ENCODE measurements around the gene SLC23A3.

Gene SLC23A3

GRCh38 chr2:219155054-219155644 lies 14.7 kb downstream of the SLC23A3 start:
- in situ Hi-C loops (cut with MboI; ENCODE audit: low sequenced_read_pairs) = no loop called here

DNA sequence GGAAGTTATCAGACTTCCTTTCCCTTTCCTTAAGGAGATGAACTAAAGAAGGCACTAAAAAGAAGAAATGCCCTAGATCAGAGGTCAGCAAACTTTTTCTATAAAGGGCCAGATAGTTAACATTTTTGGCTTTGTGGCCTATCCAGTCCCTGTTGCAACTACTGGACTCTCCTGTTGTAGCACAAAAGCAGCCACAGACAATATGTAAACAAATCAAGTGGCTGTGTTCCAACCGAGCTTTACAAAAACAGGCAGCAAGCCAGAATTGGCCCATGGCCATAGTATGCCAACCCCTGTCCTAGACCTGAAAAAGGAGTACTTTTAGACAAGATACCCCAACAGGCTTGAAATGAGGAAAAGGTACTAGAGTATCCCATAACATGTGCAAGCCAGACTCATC lies 20.2 kb downstream of the SLC23A3 start:
- in situ Hi-C loops (cut with MboI; ENCODE audit: low sequenced_read_pairs) = no loop called here

GRCh38 chr2:219142329-219142728 lies 27.5 kb downstream of the SLC23A3 start:
- in situ Hi-C loops (cut with MboI; ENCODE audit: low sequenced_read_pairs) = no loop called here

- in situ Hi-C loops (cut with MboI; ENCODE audit: low sequenced_read_pairs) = no loop called here
These were observed 29.1 kb downstream of the SLC23A3 start for GRCh38 chr2:219140722-219141121.

DNA sequence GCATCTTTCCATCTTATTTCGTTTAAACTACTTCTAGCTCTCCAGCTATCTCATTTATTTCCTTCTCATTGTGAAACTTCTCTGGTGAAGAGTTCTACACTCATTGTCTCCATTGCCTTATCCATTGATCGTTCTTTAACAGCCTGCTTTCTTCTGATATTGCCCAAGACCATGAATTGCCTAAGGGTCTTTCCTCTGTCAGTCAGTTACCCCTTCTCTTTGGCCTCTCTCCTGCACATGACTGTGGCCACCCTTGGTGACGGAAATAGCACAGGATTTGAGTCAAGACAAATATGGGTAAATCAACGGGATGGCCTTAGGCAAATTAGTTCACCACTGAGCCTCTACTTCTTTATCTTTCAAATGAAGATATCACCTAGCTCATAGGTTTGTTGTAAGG lies 35.9 kb downstream of the SLC23A3 start:
- in situ Hi-C loops (cut with MboI; ENCODE audit: low sequenced_read_pairs) = no loop called here

DNA sequence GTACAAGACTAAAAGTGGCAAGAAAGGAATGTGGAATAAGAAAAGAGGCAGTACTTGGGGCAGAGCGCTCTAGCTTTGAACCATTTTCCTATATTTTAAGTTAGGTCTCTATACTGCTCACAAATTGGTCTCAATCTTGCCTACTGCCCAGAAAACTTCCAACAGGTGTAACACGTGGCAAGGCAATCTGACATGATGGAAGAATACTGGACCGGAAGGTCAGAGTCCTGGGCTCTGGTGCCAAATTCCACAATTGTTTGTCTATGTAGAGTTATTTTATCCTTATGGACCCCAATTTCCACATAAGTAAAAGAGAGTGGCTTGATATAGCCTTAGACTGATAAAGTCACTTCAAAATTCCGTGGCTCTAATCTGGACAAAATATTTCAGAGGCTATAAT lies 38.1 kb downstream of the SLC23A3 start:
- in situ Hi-C loops (cut with MboI; ENCODE audit: low sequenced_read_pairs) = no loop called here

- in situ Hi-C loops (cut with MboI; ENCODE audit: low sequenced_read_pairs) = no loop called here
These were observed 38.5 kb downstream of the SLC23A3 start for GRCh38 chr2:219131327-219131726.

DNA sequence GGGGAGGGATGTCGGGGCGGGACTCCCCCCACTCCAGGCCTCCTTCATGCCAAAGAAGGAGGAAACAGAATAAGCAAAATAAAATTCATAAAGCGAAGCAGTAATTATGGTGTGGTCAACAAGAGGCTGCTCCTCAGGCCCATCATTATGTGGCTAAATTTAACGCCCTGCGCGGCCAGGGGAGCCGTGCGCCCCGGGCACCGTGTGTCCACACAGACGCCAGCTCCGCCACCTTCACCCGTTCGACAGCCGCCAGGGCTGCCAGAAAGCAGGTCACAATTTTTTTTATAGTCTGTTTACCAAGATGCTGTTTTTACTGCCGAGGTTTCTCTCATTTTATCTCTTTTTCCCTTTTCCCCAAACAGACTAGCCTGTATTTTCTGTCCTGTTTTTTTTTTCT lies 40.2 kb downstream of the SLC23A3 start:
- in situ Hi-C loops (cut with MboI; ENCODE audit: low sequenced_read_pairs) = no loop called here

- in situ Hi-C loops (cut with MboI; ENCODE audit: low sequenced_read_pairs) = no loop called here
These were observed 41.4 kb downstream of the SLC23A3 start for GRCh38 chr2:219128396-219128795.

DNA sequence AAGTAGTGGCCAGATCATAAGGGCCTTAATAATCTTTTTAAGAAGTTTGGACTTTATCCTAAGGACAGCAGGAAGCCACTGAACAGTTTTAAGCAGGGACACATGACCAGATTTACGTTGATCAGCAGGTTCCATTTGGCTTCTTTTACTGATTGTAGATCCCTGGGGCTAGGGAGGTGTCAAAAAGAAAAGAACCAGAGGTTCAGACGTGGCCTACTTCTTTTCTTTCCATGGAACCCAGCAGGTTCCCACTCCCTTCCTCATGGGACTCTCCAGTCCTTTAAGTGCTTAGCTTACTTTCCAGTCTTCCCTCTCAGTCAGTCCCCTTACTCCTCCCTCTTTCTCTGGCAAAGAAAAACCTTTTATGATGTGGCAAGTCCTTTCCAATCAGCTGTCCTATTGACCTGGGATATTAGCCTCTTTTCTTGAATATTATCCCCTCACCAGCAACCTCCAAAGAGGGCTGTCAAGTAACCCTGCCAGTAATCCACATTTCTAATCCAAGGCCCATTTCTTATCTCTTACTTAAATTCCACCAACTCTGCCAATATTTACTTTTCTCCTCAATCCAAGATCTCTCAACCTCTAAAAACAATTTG lies 42.7 kb downstream of the SLC23A3 start:
- in situ Hi-C loops (cut with MboI; ENCODE audit: low sequenced_read_pairs) = no loop called here

GRCh38 chr2:219126555-219126954 lies 43.3 kb downstream of the SLC23A3 start:
- in situ Hi-C loops (cut with MboI; ENCODE audit: low sequenced_read_pairs) = no loop called here

DNA sequence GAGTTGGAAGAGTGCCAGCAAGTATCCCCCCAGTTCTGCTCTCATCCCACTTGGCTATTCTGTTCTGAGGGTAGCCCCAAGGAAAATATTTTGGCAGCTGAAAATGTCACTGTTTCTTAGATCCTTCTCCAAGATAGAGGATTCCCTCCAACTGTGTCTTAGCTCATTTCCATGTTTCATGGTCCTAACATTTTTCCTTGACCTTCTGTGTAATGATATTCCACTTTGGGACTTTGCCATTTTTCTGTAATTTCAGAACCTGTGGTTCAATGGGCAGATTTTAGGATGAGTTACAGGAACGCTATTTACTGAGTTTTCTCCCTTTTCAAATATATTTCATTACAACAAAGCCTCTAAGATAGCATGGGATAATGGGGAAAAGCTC lies 44.0 kb downstream of the SLC23A3 start:
- in situ Hi-C loops (cut with MboI; ENCODE audit: low sequenced_read_pairs) = no loop called here

DNA sequence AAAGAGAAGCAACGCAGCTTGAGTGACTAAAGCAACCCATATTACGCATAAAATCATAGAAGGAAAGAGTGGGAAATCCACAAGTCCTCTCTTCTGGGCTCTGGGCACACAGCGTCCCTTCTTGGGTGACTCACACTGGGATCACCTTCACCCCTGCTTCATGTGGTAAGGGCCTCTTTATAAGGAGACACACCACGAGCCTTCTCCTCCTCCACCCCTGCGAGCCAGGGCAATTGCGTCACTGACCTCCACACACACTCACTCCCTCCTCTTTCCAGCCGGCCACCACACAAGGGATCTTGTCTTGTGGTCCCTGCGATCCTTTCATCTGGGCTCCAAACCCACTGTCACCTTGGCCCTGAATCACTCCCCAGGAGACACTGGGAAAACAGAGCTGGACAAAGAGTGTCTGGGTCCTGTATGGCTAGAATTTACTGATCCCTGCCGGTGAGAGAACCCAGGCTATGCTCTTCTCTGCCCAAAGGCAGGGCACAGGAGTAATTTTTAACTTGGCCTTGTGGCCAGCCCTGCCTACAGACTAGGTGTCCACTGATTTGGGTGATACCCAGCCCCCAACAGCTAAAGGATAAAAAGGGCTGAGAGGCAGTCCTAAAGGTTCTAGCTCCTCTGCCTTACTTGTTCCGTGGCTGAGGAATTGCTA lies 44.5 kb downstream of the SLC23A3 start:
- in situ Hi-C loops (cut with MboI; ENCODE audit: low sequenced_read_pairs) = no loop called here

GRCh38 chr2:219124381-219125110 lies 45.3 kb downstream of the SLC23A3 start:
- in situ Hi-C loops (cut with MboI; ENCODE audit: low sequenced_read_pairs) = no loop called here

GRCh38 chr2:219123356-219124135 lies 46.3 kb downstream of the SLC23A3 start:
- in situ Hi-C loops (cut with MboI; ENCODE audit: low sequenced_read_pairs) = no loop called here

DNA sequence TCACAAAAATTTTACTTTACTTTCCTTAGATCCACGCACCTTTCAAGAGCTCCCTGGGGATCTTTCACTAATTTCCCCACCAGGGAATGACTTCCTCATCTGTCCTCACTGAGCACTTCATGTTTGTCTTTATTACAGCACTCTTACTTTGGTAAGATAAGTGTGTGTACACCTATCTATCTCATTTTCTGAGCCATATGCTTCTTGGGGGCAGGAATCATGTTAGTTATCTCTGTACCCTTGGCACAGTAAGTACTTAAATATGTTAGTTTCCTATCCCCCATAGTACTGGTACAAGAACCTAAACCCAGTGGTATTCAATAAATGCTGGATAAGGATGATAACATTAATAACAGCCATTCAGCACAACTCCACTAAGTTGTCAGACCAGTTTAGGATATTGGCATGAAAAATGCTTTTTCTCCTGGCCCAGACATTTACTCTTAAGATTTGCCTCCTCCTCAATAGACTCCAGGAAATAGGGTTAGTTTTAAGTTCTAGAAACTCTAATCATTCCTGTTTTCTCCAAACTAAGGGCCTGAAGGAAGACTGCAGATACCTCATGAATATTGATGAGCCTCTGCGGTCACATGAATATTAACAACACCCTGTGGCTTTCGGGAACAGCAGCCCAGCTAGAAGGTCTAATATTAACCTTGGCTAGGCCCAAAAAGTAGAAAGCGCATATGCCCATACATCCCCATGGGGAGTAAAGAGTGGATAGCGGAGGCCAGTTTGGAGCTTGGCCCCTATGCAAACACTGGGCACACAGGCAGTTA lies 47.4 kb downstream of the SLC23A3 start:
- in situ Hi-C loops (cut with MboI; ENCODE audit: low sequenced_read_pairs) = no loop called here

DNA sequence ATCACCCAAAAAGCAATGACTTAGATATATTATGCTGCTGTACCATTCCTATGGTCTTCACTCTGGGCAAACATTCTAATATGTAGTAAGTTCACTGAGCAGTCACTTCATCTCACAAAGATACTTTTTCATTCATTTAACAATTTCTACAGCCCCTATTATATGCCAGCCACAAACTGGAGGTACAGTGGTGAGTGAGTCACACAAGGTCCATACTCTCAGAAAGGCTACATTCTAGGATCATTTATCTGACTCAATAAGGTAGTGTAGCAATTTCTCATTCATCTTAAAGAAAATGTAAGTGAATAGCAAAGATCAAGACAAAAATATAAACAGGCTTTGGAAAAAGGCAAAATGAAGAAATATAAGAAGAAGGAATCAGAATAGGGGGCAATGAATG lies 49.7 kb downstream of the SLC23A3 start:
- in situ Hi-C loops (cut with MboI; ENCODE audit: low sequenced_read_pairs) = no loop called here

DNA sequence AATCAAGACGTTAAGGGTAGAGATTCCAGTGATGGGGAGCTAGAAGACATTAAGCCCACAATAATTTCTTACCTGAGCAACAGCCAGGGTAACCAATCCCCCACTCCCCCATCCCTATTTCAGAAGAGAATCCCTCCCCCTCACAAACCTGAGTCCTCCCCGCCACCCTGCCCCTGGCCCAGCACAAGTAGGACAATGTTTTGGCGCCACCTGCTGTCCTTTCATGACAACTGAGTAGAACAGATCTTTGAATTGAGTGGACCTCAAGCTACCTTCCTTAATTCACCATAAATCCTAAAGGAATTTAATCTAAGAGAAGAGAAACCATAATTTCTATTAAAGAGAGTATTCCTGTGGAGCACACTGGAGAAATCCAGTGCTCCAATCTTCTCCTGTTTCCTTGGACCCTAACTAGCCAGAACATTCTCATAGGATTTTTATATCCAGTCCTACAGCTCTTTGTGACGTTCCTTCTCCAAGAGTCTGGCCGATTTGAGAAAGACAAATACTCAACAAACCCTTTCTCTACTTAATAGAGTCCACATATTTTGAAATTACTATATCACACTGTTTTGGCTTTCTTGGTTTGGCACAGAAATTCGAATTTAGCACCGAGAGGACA lies 50.3 kb downstream of the SLC23A3 start:
- in situ Hi-C loops (cut with MboI; ENCODE audit: low sequenced_read_pairs) = no loop called here

DNA sequence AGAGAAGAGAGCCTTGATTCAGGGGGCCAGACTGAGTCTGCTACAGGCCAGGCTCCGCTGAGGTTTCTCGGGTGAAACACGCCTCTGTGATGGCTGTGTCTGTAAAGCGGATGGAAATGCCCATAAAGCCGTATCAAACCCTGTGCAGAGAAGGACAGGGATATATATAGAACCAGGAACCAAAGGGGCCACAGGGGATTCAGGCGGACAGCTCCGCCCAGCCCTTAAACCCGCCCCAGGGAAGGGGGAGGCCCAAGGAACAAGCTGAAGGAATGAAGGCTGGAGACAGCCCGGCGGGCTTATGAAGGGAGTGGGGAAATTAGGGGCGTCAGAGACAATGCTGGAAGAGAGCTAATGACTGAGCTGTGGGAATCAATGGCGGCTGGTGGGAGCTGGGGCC lies 51.3 kb downstream of the SLC23A3 start:
- in situ Hi-C loops (cut with MboI; ENCODE audit: low sequenced_read_pairs) = no loop called here
